HCT116 (cell line): ENCODE results near the gene GTF3C2. TPM values are rescaled to one million over a fixed set of nuclear protein-coding genes. Genes with fewer than 3 reads are reported as not detected.

Experiments used
- ATAC-seq: fragments of 200-7000 bp; cut with Tn5 transposase; 2 replicates; pipeline ENCODE4 v1.9.1; 2020; ENCODE audit warnings: mild to moderate bottlenecking, moderate library complexity
- BruUV-seq: library from RNA; stranded (reverse); fragments of 400-500 nt; replicated peaks from 2 replicates; lab custom pipeline; 2021; lab: Mats Ljungman, UMichigan
- CTCF ChIA-PET: fragments of 300-600 bp; sonication (Branson Sonifier 250); formaldehyde crosslinking; loops from one replicate; lab custom pipeline; 2021; ENCODE audit warnings: antibody characterized with exemption; lab: Charles Lee
- POLR2A ChIA-PET: fragments of 300-600, 350-600 bp; sonication (Branson Sonifier 250); formaldehyde crosslinking; loops from one replicate; lab custom pipeline; 2021; ENCODE audit warnings: antibody characterized with exemption; lab: Charles Lee
- RAD21 ChIA-PET, 2 experiments: fragments of 300-600 bp; sonication (Branson Sonifier 250); formaldehyde crosslinking; loops; one replicate each; lab custom pipeline; 2023; ENCODE audit warnings: low total read pairs in 2 of 2; ENCODE audit not compliant: uncharacterized antibody in 2 of 2, unreplicated experiment in 2 of 2, low non-redundant PET in 1 of 2; lab: Charles Lee
- DNase-seq: peaks from one replicate; pipeline ENCODE4 v3.0.0-alpha.2; 2010; ENCODE audit warnings: low read depth, low spot score
- H2AFZ ChIP-seq: fragments of 200-600 bp; shearing (Covaris generic), sonication (generic); 2 replicates; pipeline ENCODE4 v1.6.1; 2017; ENCODE audit warnings: low read depth, mixed run types, mixed read lengths, antibody characterized with exemption, low read length; ENCODE audit not compliant: poor library complexity, severe bottlenecking
- H3K27ac ChIP-seq: 2 replicates; pipeline ENCODE4 v1.5.1; 2012; ENCODE audit warnings: low read depth, low read length
- H3K27me3 ChIP-seq: fragments of 200-600 bp; sonication (generic); 2 replicates; pipeline ENCODE4 v1.6.1; 2016; ENCODE audit warnings: mixed run types, low read length, mixed read lengths; ENCODE audit not compliant: insufficient read depth
- H3K36me3 ChIP-seq, 2 experiments: fragments of 200-500 bp in 1 of 2; fragments of 200-600 bp in 1 of 2; sonication (Bioruptor generic) in 1 of 2; sonication (generic) in 1 of 2; 2 replicates each; pipeline versions ENCODE4 v1.5.1 to v1.6.1; 2014 to 2016; ENCODE audit warnings: low read length in 2 of 2, inconsistent platforms in 1 of 2, mixed read lengths in 1 of 2, mixed run types in 1 of 2; ENCODE audit not compliant: insufficient read depth in 2 of 2, control insufficient read depth in 1 of 2
- H3K4me1 ChIP-seq, 2 experiments: fragments of 200-600 bp in 1 of 2; sonication (generic) in 1 of 2; 2 replicates each; pipeline versions ENCODE4 v1.5.1 to v1.6.1; 2012 to 2017; ENCODE audit warnings: low read length in 2 of 2, inconsistent platforms in 1 of 2, mild to moderate bottlenecking in 1 of 2, mixed read lengths in 1 of 2, mixed run types in 1 of 2, moderate library complexity in 1 of 2; ENCODE audit not compliant: insufficient read depth in 2 of 2, control insufficient read depth in 1 of 2
- H3K4me2 ChIP-seq: fragments of 200-600 bp; sonication (generic); 2 replicates; pipeline ENCODE4 v1.6.1; 2017; ENCODE audit warnings: mixed run types, low read length, mixed read lengths
- H3K4me3 ChIP-seq, 2 experiments: fragments of 200-600 bp in 1 of 2; sonication (generic) in 1 of 2; replicated peaks in 1 of 2; 2 replicates each; pipeline ENCODE4 v1.5.1; 2011 to 2016; ENCODE audit warnings: low read length in 2 of 2, control low read depth in 1 of 2, low read depth in 1 of 2, mild to moderate bottlenecking in 1 of 2, mixed read lengths in 1 of 2, mixed run types in 1 of 2
- H3K79me2 ChIP-seq: fragments of 200-600 bp; sonication (generic); 2 replicates; pipeline ENCODE4 v1.6.1; 2017; ENCODE audit warnings: mild to moderate bottlenecking, mixed run types, low read length, moderate library complexity, mixed read lengths; ENCODE audit not compliant: insufficient read depth
- H3K9ac ChIP-seq: fragments of 200-600 bp; sonication (generic); 2 replicates; pipeline ENCODE4 v1.6.1; 2016; ENCODE audit warnings: low read length, mixed read lengths
- H3K9me2 ChIP-seq: fragments of 200-600 bp; sonication (generic), shearing (Covaris generic); 2 replicates; pipeline ENCODE4 v1.6.1; 2017; ENCODE audit warnings: mixed run types, mild to moderate bottlenecking, moderate library complexity; ENCODE audit not compliant: insufficient read depth
- H3K9me3 ChIP-seq, 2 experiments: fragments of 200-500 bp in 1 of 2; fragments of 200-600 bp in 1 of 2; sonication (Bioruptor generic) in 1 of 2; sonication (generic) in 1 of 2; 2 replicates each; pipeline ENCODE4 v1.6.1; 2014 to 2017; ENCODE audit warnings: low read length in 2 of 2, mixed read lengths in 2 of 2, inconsistent platforms in 1 of 2, low read depth in 1 of 2, mild to moderate bottlenecking in 1 of 2, mixed run types in 1 of 2, moderate library complexity in 1 of 2; ENCODE audit not compliant: control insufficient read depth in 1 of 2, insufficient read depth in 1 of 2
- H4K20me1 ChIP-seq: fragments of 200-600 bp; sonication (generic), shearing (Covaris generic); 2 replicates; pipeline ENCODE4 v1.6.1; 2017; ENCODE audit warnings: mixed run types, mild to moderate bottlenecking, moderate library complexity; ENCODE audit not compliant: insufficient read depth
- EZH2phosphoT487 ChIP-seq: fragments of 200-600 bp; IDR thresholded peaks from 2 replicates; pipeline ENCODE4 v1.6.1; 2018; ENCODE audit warnings: antibody characterized with exemption, borderline replicate concordance
- JUND ChIP-seq: IDR thresholded peaks from 2 replicates; pipeline ENCODE4 v1.6.1; 2012
- MAX ChIP-seq: IDR thresholded peaks from 2 replicates; pipeline ENCODE4 v1.6.1; 2012
- POLR2AphosphoS5 ChIP-seq: IDR thresholded peaks from 2 replicates; pipeline ENCODE4 v1.6.1; 2011; ENCODE audit warnings: mild to moderate bottlenecking, low read depth, low read length, moderate library complexity
- intact Hi-C: fragments of 100-400 bp; cut with micrococcal nuclease; formaldehyde crosslinking; loops from 2 replicates; pipeline ENCODE4 v1.10.0; 2022
- total RNA-seq: library from RNA; stranded (reverse); gene quantifications from one replicate; pipeline ENCODE4 v1.2.1, GENCODE V29; 2021; ENCODE audit not compliant: unreplicated experiment
- TF ChIP-seq, protein P1 (sequence below): IDR thresholded peaks from 2 replicates; pipeline ENCODE4 v1.6.1; 2012

Gene GTF3C2
- total RNA-seq, 1 experiment from 2014 or later, result 88.2 TPM

DNA sequence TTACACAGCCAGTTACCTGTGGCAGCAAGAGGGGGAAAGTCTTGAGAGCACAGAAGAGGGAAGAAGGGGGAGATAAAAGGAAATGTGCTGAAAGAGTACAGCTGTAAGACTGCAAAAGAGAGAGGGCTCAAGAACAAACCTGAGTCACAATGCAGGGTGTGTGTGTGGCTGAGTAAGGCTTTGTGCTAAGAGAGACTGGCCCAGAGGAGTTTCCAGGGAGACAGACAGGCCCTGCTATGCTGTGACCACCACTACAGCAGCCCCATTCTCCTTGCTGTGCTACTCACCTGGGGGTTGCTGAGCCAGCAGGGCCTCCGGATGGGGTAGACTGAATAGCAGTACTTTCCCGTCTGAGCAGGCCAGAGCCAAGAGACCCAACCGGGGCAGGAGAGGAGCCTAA, 21.3 kb downstream of the GTF3C2 start:
- ChIA-PET POLR2A (no interaction called here), RAD21 (no interaction called here), CTCF (no interaction called here)
- H3K9me3 ChIP-seq, result no peaks in the 10 kb centered on the region
- no TSS peak for BruUV-seq
- DNase-seq (no peak), ATAC-seq (no peak)
- H3K79me2 ChIP-seq, result no peaks in the 10 kb centered on the region
- intact Hi-C loops, result no loop called here
- no peak overlapping the region for H2AFZ ChIP-seq
- H3K27me3 ChIP-seq, result no peaks in the 10 kb centered on the region
- H3K27ac ChIP-seq, result no peak overlapping the region
- no peaks in the 10 kb centered on the region for H4K20me1 ChIP-seq
- no peaks in the 10 kb centered on the region for H3K4me1 ChIP-seq
- TF ChIP-seq EZH2phosphoT487 (no peak), MAX (no peak)
- H3K36me3 ChIP-seq, result peaks cover 29 to 42% of the 10 kb centered on the region in 2 experiments; a peak in 3 of 4 replicates
- H3K9ac ChIP-seq, result no peak overlapping the region
- no peak overlapping the region for H3K4me2 ChIP-seq
- H3K9me2 ChIP-seq, result no peaks in the 10 kb centered on the region
- H3K4me3 ChIP-seq, result no peak overlapping the region

GRCh38 chr2:27324720-27325119, 31.8 kb downstream of the GTF3C2 start:
- Histone ChIP-seq H3K4me2 (no peak overlapping the region), H3K9me3 (no peaks in the 10 kb centered on the region), H2AFZ (no peak overlapping the region), H3K4me3 (no peak overlapping the region), H3K9ac (no peak overlapping the region), H3K27ac (no peak overlapping the region), H3K9me2 (no peaks in the 10 kb centered on the region), H3K79me2 (peaks cover 15% of the 10 kb centered on the region), H3K36me3 (peaks cover 17 to 21% of the 10 kb centered on the region in 2 experiments; a peak in 3 of 4 replicates), H3K27me3 (no peaks in the 10 kb centered on the region), H4K20me1 (no peaks in the 10 kb centered on the region), H3K4me1 (peaks cover 20 to 35% of the 10 kb centered on the region in 2 experiments)
- intact Hi-C loops, result loop anchor here (5.0 kb wide), 2 partner anchors 48 to 62 kb away; partner anchors contain the start of genes EIF2B4, SLC30A3 and SNX17
- ATAC-seq (no peak), DNase-seq (no peak)
- POLR2A ChIA-PET, result interaction anchor here (0.6 kb wide), 1 partner anchor 21 kb away, joined by 3 read pairs; no protein-coding TSS in a partner anchor
- TF ChIP-seq, protein P1, sequence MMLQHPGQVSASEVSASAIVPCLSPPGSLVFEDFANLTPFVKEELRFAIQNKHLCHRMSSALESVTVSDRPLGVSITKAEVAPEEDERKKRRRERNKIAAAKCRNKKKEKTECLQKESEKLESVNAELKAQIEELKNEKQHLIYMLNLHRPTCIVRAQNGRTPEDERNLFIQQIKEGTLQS, result no peak
- TF ChIP-seq POLR2AphosphoS5 (peak; percentile 46), JUND (0 out of 2 replicates have a peak, but pooled peaks have one; percentile 1)
- no TSS peak for BruUV-seq
- RAD21 ChIA-PET, result no interaction called here
- CTCF ChIA-PET, result no interaction called here
